ENCODE measurements around the gene IL32.
"Not testable (repeated sequence)": the region's sequence is repeated elsewhere in the genome, so short reads cannot be mapped to it uniquely, and the experiment has no call there.

The IL32 gene

GRCh38 chr16:3072148-3072547 lies 6.7 kb downstream of the IL32 start:
- not testable (repeated sequence) for DNase-seq

- DNase-seq = not testable (repeated sequence)
These were observed 7.3 kb downstream of the IL32 start for GRCh38 chr16:3072576-3073263.

DNA sequence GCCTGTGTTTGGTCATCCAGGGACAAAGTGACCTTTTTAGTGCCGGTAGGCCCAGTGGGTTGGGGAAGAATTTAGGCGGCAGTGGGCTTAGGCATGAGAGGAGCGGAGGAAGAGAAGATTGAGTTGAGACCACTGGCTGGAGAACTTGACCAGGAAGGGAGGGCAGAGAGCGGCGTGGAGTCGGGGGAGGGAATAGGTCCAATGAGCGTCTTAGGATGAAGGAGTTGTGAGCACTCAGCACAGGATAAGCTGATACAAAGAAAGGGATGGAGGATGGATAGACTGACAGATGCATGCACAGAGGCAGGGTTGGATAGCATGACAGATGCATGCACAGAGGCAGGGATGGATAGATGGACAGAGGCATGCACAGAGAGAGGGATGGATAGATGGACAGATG lies 8.0 kb downstream of the IL32 start:
- DNase-seq = no peak

GRCh38 chr16:3074860-3075522 lies 9.6 kb downstream of the IL32 start:
- DNase-seq = peak in 2 of 3 donors; percentile 11 to 33

DNA sequence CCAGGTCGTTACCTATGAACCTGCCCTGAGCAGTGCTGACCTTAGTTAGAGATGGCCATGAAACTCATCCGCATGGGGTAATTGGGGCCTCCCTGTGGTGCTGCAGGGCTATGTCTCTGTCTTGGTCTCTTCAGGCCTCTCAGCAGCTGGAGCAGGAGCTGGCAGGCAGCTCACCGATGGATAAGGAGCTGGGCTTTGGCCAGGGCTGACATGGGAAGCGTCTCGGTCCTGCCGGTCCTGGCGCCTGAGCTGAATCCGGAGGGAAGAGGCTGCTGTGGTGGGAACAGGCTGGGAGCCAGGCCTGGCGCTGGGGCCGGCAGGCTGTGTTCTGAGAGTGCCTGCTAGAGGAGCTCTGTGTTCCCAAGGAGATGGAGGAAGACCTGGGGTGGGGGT lies 10.1 kb downstream of the IL32 start:
- DNase-seq = no peak

DNA sequence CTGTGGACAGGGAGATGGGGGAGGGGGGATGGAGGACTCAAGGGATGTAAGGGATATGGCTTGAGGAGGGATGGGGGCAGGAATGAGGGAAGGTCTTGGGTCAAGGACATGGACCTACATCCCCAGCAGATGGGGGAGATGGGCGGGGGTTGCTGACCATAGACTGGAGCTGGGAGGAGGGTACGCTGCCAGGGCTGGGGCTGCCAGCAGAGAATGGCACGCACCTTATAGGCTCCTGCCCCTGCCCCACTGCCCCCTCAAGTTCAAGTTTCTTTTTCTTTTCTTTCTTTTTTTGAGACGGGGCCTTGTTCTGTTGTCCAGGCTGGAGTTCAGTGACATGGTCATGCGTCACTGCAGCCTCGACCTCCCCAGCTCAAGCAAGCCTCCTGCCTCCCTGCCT lies 10.5 kb downstream of the IL32 start:
- not testable (repeated sequence) for DNase-seq

DNA sequence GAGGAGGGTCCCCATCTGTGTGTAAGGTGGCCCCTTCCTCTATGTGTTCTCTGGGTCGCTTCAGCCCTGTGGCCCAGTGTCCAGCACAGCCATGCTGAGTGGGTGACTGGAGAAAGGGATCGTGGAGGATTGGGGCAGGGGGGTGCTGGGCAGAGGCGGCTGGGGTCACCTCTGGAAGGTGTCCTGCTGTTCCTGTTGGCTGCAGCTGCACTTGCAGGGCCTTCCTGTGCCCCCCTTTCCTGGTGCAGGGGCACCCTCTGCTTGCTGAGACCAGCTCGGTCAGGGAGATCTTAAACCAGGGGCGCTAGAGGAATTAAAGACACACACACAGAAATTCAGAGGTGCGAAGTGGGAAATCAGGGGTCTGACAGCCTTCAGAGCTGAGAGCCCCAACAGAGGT lies 11.1 kb downstream of the IL32 start:
- DNase-seq = no peak

DNA sequence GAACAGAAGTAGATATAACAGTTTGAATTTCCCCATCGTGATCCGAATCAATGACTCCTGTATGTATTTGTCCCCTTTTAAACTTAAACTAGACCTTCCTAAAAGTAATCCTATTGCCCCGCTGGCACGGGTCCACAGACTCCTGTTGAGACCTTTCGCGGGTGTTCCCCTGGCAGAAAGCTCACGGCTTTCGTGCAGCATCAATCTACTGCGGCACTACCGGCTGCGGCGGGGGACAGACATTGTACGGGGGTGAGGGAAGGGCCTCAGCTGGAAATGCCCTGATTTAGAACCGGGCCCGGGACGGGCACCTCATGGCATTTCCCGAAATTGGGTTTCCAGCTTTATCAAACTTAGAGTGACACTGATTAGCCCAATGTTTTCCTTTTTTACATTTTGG lies 14.6 kb downstream of the IL32 start:
- no peak for DNase-seq

GRCh38 chr16:3081957-3082356 lies 16.5 kb downstream of the IL32 start:
- not testable (repeated sequence) for DNase-seq

- DNase-seq = not testable (repeated sequence)
These were observed 18.0 kb downstream of the IL32 start for GRCh38 chr16:3083408-3083807.

- DNase-seq = no peak
These were observed 19.1 kb downstream of the IL32 start for GRCh38 chr16:3084491-3084890.

- DNase-seq = no peak
These were observed 19.7 kb downstream of the IL32 start for GRCh38 chr16:3084969-3085670.

DNA sequence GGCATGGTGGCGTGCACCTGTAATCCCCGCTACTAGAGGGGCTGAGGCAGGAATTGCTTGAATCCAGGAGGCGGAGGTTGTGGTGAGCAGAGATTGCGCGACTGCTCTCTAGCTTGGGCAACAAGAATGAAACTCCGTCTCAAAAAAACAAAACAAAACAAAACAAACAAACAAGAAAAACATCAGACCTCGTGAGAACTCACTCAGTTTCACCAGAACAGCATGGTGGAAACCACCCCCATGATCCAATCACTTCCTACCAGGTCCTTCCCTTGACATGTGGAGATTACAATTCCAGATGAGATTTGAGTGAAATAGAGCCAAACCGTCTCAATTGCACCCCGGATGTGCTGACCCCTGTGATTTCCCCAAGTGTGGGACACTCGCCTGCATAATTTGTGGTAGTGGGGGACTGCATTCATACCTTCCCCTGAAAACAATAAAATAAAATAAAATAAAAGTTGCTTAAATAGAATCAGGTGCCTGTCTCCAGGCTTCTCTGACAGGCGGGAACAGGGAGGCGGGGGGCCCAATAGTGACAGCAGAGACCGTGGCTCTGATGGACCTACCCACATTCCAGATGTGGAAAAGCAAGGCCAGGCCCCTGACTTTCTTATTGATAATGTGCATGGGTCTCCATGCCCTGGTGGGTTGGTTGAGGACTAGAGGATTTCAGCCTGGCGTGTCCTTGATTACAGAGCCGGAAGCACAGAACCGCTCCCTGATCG lies 20.6 kb downstream of the IL32 start:
- peak in 2 of 3 donors; percentile 31 to 49 for DNase-seq

GRCh38 chr16:3086596-3087242 lies 21.3 kb downstream of the IL32 start:
- peak; percentile 56 to 66 (median 57) for DNase-seq

- DNase-seq = peak in 2 of 3 donors; percentile 35 to 52
These were observed 22.1 kb downstream of the IL32 start for GRCh38 chr16:3087243-3088235.

GRCh38 chr16:3088450-3088849 lies 23.0 kb downstream of the IL32 start:
- DNase-seq = no peak

GRCh38 chr16:3088925-3089716 lies 23.7 kb downstream of the IL32 start:
- no peak for DNase-seq

DNA sequence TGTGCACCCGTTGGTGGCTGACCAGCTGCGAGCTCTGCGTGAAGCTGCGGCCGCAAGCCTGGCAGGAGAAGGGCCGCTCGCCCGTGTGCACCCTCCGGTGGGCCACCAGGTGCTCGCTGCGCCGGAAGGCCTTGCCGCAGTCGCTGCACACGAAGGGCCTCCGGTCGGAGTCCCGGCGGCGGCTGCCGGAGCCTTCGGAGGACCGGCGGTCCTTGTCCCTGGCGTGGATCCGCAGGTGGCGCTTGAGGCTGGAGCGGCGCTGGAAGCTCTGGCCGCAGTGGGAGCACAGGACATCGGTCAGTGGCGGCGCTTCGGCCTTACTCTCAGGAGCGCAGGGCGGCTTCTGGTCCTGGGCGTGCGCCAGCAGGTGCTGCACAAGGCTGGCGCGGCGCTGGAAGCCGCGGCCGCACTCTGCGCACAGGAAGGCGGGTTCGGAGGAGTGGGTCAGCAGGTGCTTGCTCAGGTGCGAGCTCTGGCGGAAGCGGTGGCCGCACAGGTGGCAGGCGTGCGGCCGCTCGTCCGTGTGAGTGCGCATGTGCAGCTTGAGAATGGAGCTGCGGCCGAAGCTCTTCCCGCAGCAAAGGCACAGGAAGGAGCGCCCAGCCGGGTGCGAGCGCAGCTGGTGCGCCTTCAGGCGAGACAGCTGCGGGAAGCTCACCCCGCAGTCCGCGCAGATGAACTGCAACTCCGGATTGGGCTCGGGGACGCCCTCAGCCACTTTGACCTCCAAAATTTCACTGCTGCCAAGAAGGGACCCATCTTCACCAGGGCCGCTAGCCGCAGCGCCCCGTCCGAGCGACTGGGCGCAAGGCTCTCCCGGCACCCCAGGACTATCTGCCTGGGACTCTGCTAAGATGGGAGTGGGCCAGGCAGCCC lies 24.5 kb downstream of the IL32 start:
- no peak for DNase-seq

- no peak for DNase-seq
These were observed 26.1 kb downstream of the IL32 start for GRCh38 chr16:3091551-3091950.

Measured in suppressor macrophage treated with lipopolysaccharide for 1 hour (primary cell).